Keratinocyte (primary cell): ENCODE measurements around the gene SH3RF2. TPM values are rescaled to one million over a fixed set of nuclear protein-coding genes. Genes with fewer than 3 reads are reported as not detected.

Experiments used
- DNase-seq: peaks from one replicate; pipeline ENCODE4 v3.0.0-alpha.2; 2011; ENCODE audit warnings: low read depth, missing footprints, low spot score
- FAIRE-seq: peaks from 2 replicates; lab custom pipeline; 2011; peaks lifted over from hg19 to GRCh38; lab: Jason Lieb, UNC
- H2AFZ ChIP-seq: 2 replicates; pipeline ENCODE4 v1.6.0; 2012; ENCODE audit warnings: low read length, control low read depth, inconsistent platforms; ENCODE audit not compliant: control insufficient read depth
- H3K27ac ChIP-seq: 2 replicates; pipeline ENCODE4 v1.5.1; 2011; ENCODE audit warnings: low read length; ENCODE audit not compliant: control insufficient read depth, insufficient read depth
- H3K27me3 ChIP-seq: 3 replicates; pipeline ENCODE4 v1.6.0; 2011; ENCODE audit warnings: low read length; ENCODE audit not compliant: control insufficient read depth, insufficient read depth; ENCODE audit errors: extremely low read depth
- H3K36me3 ChIP-seq, 2 experiments: 2 replicates in 1 of 2; 3 replicates in 1 of 2; pipeline ENCODE4 v1.5.1; 2011; ENCODE audit warnings: low read length in 2 of 2, mild to moderate bottlenecking in 1 of 2; ENCODE audit not compliant: control insufficient read depth in 2 of 2, insufficient read depth in 2 of 2; ENCODE audit errors: extremely low read depth in 1 of 2
- H3K4me1 ChIP-seq: 3 replicates; pipeline ENCODE4 v1.5.1; 2011; ENCODE audit warnings: low read length; ENCODE audit not compliant: control insufficient read depth, insufficient read depth; ENCODE audit errors: extremely low read depth
- H3K4me2 ChIP-seq: 3 replicates; pipeline ENCODE4 v1.6.0; 2011; ENCODE audit warnings: low read depth, low read length; ENCODE audit not compliant: control insufficient read depth, insufficient read depth; ENCODE audit errors: extremely low read depth
- H3K4me3 ChIP-seq, 3 experiments: fragments of 200-600 bp in 1 of 3; sonication (generic) in 1 of 3; 2 replicates in 2 of 3; 3 replicates in 1 of 3; pipeline ENCODE4 v1.5.1; 2011 to 2016; ENCODE audit warnings: low read length in 3 of 3, mild to moderate bottlenecking in 3 of 3, control low read depth in 2 of 3, inconsistent platforms in 1 of 3, low read depth in 1 of 3, mixed read lengths in 1 of 3, mixed run types in 1 of 3, moderate library complexity in 1 of 3; ENCODE audit not compliant: control insufficient read depth in 2 of 3, insufficient read depth in 2 of 3; ENCODE audit errors: extremely low read depth in 1 of 3
- H3K79me2 ChIP-seq: 2 replicates; pipeline ENCODE4 v1.6.0; 2012; ENCODE audit warnings: low read length; ENCODE audit not compliant: control insufficient read depth, insufficient read depth
- H3K9ac ChIP-seq: 3 replicates; pipeline ENCODE4 v1.6.0; 2011; ENCODE audit warnings: low read length; ENCODE audit not compliant: control insufficient read depth, insufficient read depth; ENCODE audit errors: extremely low read depth
- H3K9me1 ChIP-seq: 3 replicates; pipeline ENCODE4 v1.6.0; 2011; ENCODE audit warnings: low read length; ENCODE audit not compliant: control insufficient read depth, insufficient read depth; ENCODE audit errors: extremely low read depth
- H3K9me3 ChIP-seq: 2 replicates; pipeline ENCODE4 v1.5.1; 2012; ENCODE audit warnings: low read depth, low read length; ENCODE audit not compliant: control insufficient read depth
- H4K20me1 ChIP-seq: 3 replicates; pipeline ENCODE4 v1.6.0; 2011; ENCODE audit warnings: low read length; ENCODE audit not compliant: control insufficient read depth, insufficient read depth; ENCODE audit errors: extremely low read depth
- CTCF ChIP-seq, 3 experiments: IDR thresholded peaks in 1 of 3; conservative IDR thresholded peaks in 1 of 3; optimal IDR thresholded peaks in 1 of 3; 2 replicates in 2 of 3; 3 replicates in 1 of 3; pipeline versions ENCODE3 to v1.5.1; 2011; ENCODE audit warnings: low read length in 3 of 3, mild to moderate bottlenecking in 3 of 3, moderate library complexity in 2 of 3, control low read depth in 1 of 3, inconsistent platforms in 1 of 3; ENCODE audit not compliant: insufficient read depth in 2 of 3; ENCODE audit errors: extremely low read depth in 1 of 3
- EZH2 ChIP-seq: IDR thresholded peaks from one replicate; pipeline ENCODE4 v1.6.1; 2012; ENCODE audit warnings: inconsistent platforms, mild to moderate bottlenecking, low read length, moderate library complexity
- dilution Hi-C: fragments of 300-500 bp; cut with MboI; formaldehyde crosslinking; loops from one replicate; pipeline ENCODE4 v1.7.0; 2020; ENCODE audit warnings: low sequenced_read_pairs; ENCODE audit not compliant: extremely low pct_ligation_motif_present
- polyA plus RNA-seq, 5 experiments: library from polyadenylated mRNA; depleted of rRNA in 3 of 5; stranded (reverse) in 3 of 5; stranded (forward) in 1 of 5; unstranded in 1 of 5; fragments of >200 nt; gene quantifications; 1 replicate in 1 of 5; 2 replicates in 3 of 5; 3 replicates in 1 of 5; pipeline versions ENCODE4 v1.2.1 to v1.2.3, GENCODE V29; 2011 to 2012; ENCODE audit warnings: missing spikeins in 2 of 5, low read depth in 1 of 5, low replicate concordance in 1 of 5

Gene SH3RF2
- polyA plus RNA-seq, 1 donor (not counting 4 experiments of a cell fraction or from before 2014, with no cell fraction given) = 43.7 TPM

- H3K4me2 ChIP-seq = no peak overlapping the region
- no peaks in the 10 kb centered on the region for H3K4me1 ChIP-seq
- no peaks in the 10 kb centered on the region for H3K9me3 ChIP-seq
- H3K79me2 ChIP-seq = no peaks in the 10 kb centered on the region
- H3K27me3 ChIP-seq = no peaks in the 10 kb centered on the region
- no peak overlapping the region for H2AFZ ChIP-seq
- no peaks in the 10 kb centered on the region for H4K20me1 ChIP-seq
- H3K36me3 ChIP-seq = no peaks in the 10 kb centered on the region
- dilution Hi-C loops = no loop called here
- TF ChIP-seq EZH2 = no peak
- no peak for TF ChIP-seq CTCF (optimal IDR thresholded peaks at IDR 0.05 in 1 of 3, IDR thresholded peaks at IDR 0.05 in 1 of 3, conservative IDR thresholded peaks at IDR 0.05 in 1 of 3; ENCODE audit: extremely low read depth in 1 of 3, insufficient read depth in 2 of 3, low read length in 3 of 3)
- no peak overlapping the region for H3K9ac ChIP-seq
- no peaks in the 10 kb centered on the region for H3K9me1 ChIP-seq
- H3K4me3 ChIP-seq = no peak overlapping the region
- no peak overlapping the region for H3K27ac ChIP-seq
- DNase-seq = no peak
- no peak for FAIRE-seq
These were observed 24.4 kb upstream of the SH3RF2 start for GRCh38 chr5:145912019-145912418.

- dilution Hi-C loops = no loop called here
- H3K4me1 ChIP-seq = no peaks in the 10 kb centered on the region
These were observed 23.8 kb upstream of the SH3RF2 start for GRCh38 chr5:145912594-145912993.

More at GRCh38 chr5:145912594-145912993, 23.8 kb upstream of the SH3RF2 start:
- Histone ChIP-seq H3K27me3 (no peaks in the 10 kb centered on the region), H3K9ac (no peak overlapping the region), H3K9me3 (no peaks in the 10 kb centered on the region), H2AFZ (no peak overlapping the region), H3K79me2 (no peaks in the 10 kb centered on the region), H3K36me3 (no peaks in the 10 kb centered on the region), H3K27ac (no peak overlapping the region), H3K9me1 (no peaks in the 10 kb centered on the region), H3K4me3 (no peak overlapping the region), H3K4me2 (no peak overlapping the region), H4K20me1 (no peaks in the 10 kb centered on the region)
- FAIRE-seq (no peak), DNase-seq (no peak)
- TF ChIP-seq CTCF (optimal IDR thresholded peaks at IDR 0.05 in 1 of 3, IDR thresholded peaks at IDR 0.05 in 1 of 3, conservative IDR thresholded peaks at IDR 0.05 in 1 of 3; ENCODE audit: extremely low read depth in 1 of 3, insufficient read depth in 2 of 3, low read length in 3 of 3) (no peak), EZH2 (no peak)
